CD4-positive, alpha-beta T cell (primary cell): ENCODE data around the gene SERPINE1. TPM values are rescaled to one million over a fixed set of nuclear protein-coding genes. Genes with fewer than 3 reads are reported as not detected.

Experiments
- ATAC-seq: fragments of 200-7000 bp; cut with Tn5 transposase; one replicate; pipeline ENCODE4 v1.10.0; 2022; ENCODE audit warnings: mild to moderate bottlenecking; ENCODE audit not compliant: poor library complexity
- CTCF ChIA-PET: fragments of 350-600 bp; sonication (Branson Sonifier 250); formaldehyde crosslinking; loops from one replicate; lab custom pipeline; 2021; ENCODE audit warnings: antibody characterized with exemption, inconsistent platforms; lab: Charles Lee
- POLR2A ChIA-PET: fragments of 350-600 bp; sonication (Branson Sonifier 250); formaldehyde crosslinking; loops from one replicate; lab custom pipeline; 2021; ENCODE audit warnings: antibody characterized with exemption, inconsistent platforms; lab: Charles Lee
- DNase-seq, 14 experiments: peaks; one replicate each; pipeline ENCODE4 v3.0.0-alpha.2; 2013 to 2020; ENCODE audit warnings: mixed read lengths in 2 of 14
- H3K27ac ChIP-seq, 2 donors: one replicate each; pipeline versions ENCODE4 v1.5.1 to v1.7.0; 2013; ENCODE audit warnings: low read length in 2 of 2, low read depth in 1 of 2, mild to moderate bottlenecking in 1 of 2
- H3K27me3 ChIP-seq, 2 experiments: 1 replicate in 1 of 2; 2 replicates in 1 of 2; pipeline versions ENCODE4 v1.6.1 to v1.7.0; 2013; ENCODE audit warnings: low read length in 2 of 2, control low read depth in 1 of 2, mild to moderate bottlenecking in 1 of 2, moderate library complexity in 1 of 2; ENCODE audit not compliant: insufficient read depth in 2 of 2, control insufficient read depth in 1 of 2
- H3K36me3 ChIP-seq: one replicate; pipeline ENCODE4 v1.6.1; 2013; ENCODE audit warnings: low read length, control low read depth; ENCODE audit not compliant: insufficient read depth
- H3K4me1 ChIP-seq: one replicate; pipeline ENCODE4 v1.6.1; 2013; ENCODE audit warnings: low read length, control low read depth; ENCODE audit not compliant: insufficient read depth
- H3K4me3 ChIP-seq: one replicate; pipeline ENCODE4 v1.5.1; 2013; ENCODE audit warnings: mild to moderate bottlenecking, low read length, moderate library complexity
- H3K9me3 ChIP-seq, 2 experiments: 1 replicate in 1 of 2; 2 replicates in 1 of 2; pipeline versions ENCODE4 v1.6.1 to v1.7.0; 2013; ENCODE audit warnings: low read length in 2 of 2, mild to moderate bottlenecking in 2 of 2, control low read depth in 1 of 2, moderate library complexity in 1 of 2; ENCODE audit not compliant: control insufficient read depth in 1 of 2, insufficient read depth in 1 of 2
- H3K27ac Mint-ChIP-seq: one replicate; pipeline ENCODE4 v1.8.0; 2020; ENCODE audit warnings: mixed read lengths
- H3K27me3 Mint-ChIP-seq: one replicate; pipeline ENCODE4 v1.8.0; 2021; ENCODE audit warnings: mixed read lengths
- H3K36me3 Mint-ChIP-seq: one replicate; pipeline ENCODE4 v1.8.0; 2021; ENCODE audit warnings: low read depth, mixed read lengths
- H3K4me1 Mint-ChIP-seq: one replicate; pipeline ENCODE4 v1.8.0; 2021; ENCODE audit warnings: low read depth, mixed read lengths
- H3K4me3 Mint-ChIP-seq: one replicate; pipeline ENCODE4 v1.8.0; 2020; ENCODE audit warnings: mild to moderate bottlenecking, mixed read lengths
- H3K9me3 Mint-ChIP-seq: one replicate; pipeline ENCODE4 v1.8.0; 2020; ENCODE audit warnings: mixed read lengths
- intact Hi-C, 2 experiments: fragments of 100-400 bp; cut with DNase I in 1 of 2; cut with micrococcal nuclease in 1 of 2; formaldehyde crosslinking; loops; one replicate each; pipeline versions ENCODE4 v1.15.1 to v1.9.0; 2023 to 2025; cut with DNase I, micrococcal nuclease
- total RNA-seq, 174 experiments: library from RNA in 2 of 174; stranded (reverse) in 2 of 174; gene quantifications; one replicate each; pipeline ENCODE4 v1.2.3 and lab custom pipeline; 2021 to 2026
- TF ChIP-seq, protein P1 (sequence below): fragments of 200-600 bp; IDR thresholded peaks from one replicate; pipeline ENCODE4 v1.8.0; 2022; ENCODE audit warnings: antibody characterized with exemption, mild to moderate bottlenecking

Gene SERPINE1
- total RNA-seq, 2 experiments from 2014 or later = 0.11 TPM; not detected in 1

DNA sequence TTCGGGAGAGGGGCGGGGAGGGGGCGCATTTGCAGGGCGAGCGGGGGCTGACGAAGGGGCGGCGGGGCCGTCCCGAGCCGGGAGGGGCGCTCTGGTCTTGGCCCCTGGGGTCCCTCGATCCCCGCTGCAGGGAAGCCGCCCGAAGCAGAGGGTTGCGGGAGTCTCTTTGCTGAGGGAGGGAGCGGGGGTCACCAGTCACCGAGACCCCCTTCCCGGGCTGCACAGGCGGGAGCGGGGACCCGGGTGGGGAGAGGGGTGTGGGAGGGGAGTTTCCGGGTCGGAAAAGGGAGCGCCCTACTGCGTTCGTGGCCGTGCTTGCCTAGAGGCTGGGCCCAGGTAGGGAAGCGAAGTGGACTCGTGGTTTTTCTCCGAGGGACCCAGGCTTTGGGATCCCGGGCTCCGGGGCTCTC is 27.8 kb downstream of the SERPINE1 start:
- POLR2A ChIA-PET = interaction anchor here (1.0 to 1.2 kb wide), 2 partner anchors 10 to 11 kb away, joined by 4 to 6 read pairs; partner anchors contain the start of gene VGF
- Mint-ChIP-seq H3K9me3 (no peaks in the 10 kb centered on the region), H3K4me3 (peak overlapping the region; percentile 82), H3K36me3 (peaks cover 33% of the 10 kb centered on the region), H3K4me1 (peaks cover 15% of the 10 kb centered on the region), H3K27me3 (peaks cover 9% of the 10 kb centered on the region), H3K27ac (no peak overlapping the region)
- peak in 1 of 14 experiments; percentile 42 for DNase-seq
- Histone ChIP-seq H3K36me3 (peaks cover 18% of the 10 kb centered on the region), H3K4me1 (peaks cover 19% of the 10 kb centered on the region), H3K9me3 (no peaks in the 10 kb centered on the region), H3K27ac (no peak overlapping the region), H3K27me3 (no peaks in the 10 kb centered on the region), H3K4me3 (peak overlapping the region; percentile 69)
- ATAC-seq = peak; percentile 14
- CTCF ChIA-PET = interaction anchor here (1.4 kb wide), 1 partner anchor 89 kb away, joined by 3 read pairs; no protein-coding TSS in a partner anchor
- intact Hi-C loops = loop anchor here in 1 of 2 experiments (2.0 kb wide), 1 partner anchor 62 kb away; the partner anchor contains the start of gene PLOD3
- TF ChIP-seq, protein P1, sequence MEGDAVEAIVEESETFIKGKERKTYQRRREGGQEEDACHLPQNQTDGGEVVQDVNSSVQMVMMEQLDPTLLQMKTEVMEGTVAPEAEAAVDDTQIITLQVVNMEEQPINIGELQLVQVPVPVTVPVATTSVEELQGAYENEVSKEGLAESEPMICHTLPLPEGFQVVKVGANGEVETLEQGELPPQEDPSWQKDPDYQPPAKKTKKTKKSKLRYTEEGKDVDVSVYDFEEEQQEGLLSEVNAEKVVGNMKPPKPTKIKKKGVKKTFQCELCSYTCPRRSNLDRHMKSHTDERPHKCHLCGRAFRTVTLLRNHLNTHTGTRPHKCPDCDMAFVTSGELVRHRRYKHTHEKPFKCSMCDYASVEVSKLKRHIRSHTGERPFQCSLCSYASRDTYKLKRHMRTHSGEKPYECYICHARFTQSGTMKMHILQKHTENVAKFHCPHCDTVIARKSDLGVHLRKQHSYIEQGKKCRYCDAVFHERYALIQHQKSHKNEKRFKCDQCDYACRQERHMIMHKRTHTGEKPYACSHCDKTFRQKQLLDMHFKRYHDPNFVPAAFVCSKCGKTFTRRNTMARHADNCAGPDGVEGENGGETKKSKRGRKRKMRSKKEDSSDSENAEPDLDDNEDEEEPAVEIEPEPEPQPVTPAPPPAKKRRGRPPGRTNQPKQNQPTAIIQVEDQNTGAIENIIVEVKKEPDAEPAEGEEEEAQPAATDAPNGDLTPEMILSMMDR = no peak

DNA sequence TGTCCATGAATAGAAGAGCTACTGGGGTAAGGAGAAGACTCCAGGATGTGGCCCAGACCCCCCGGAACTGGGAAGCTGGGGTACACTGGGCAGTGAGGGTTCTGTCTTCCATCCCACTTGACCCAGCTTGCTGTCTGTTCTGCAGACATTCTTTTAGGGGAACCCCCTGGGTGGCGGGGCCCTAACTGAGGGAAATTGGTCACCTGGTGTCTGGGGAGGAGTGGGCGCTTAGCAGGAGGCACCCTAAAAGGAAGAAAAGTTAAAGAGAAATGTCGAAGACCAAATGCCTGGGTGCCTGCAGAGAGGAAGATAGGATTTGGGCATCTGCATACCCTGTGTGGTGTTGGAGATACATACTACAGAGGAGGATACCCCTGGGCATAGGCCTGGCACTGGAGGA is 28.4 kb downstream of the SERPINE1 start:
- Mint-ChIP-seq H3K36me3 (peaks cover 39% of the 10 kb centered on the region), H3K27ac (no peak overlapping the region), H3K4me1 (peaks cover 15% of the 10 kb centered on the region), H3K4me3 (peak overlapping the region; percentile 82), H3K9me3 (no peaks in the 10 kb centered on the region), H3K27me3 (peaks cover 5% of the 10 kb centered on the region)
- Histone ChIP-seq H3K4me3 (peak overlapping the region; percentile 69), H3K36me3 (peaks cover 24% of the 10 kb centered on the region), H3K27ac (no peak overlapping the region), H3K27me3 (no peaks in the 10 kb centered on the region), H3K9me3 (no peaks in the 10 kb centered on the region), H3K4me1 (peaks cover 19% of the 10 kb centered on the region)
- DNase-seq = no peak
- TF ChIP-seq, protein P1 = no peak
- intact Hi-C loops = loop anchor here in 1 of 2 experiments (2.0 kb wide), 1 partner anchor 61 kb away; the partner anchor contains the start of gene PLOD3
- POLR2A ChIA-PET = interaction anchor here (1.2 kb wide), 1 partner anchor 10 kb away, joined by 6 read pairs; the partner anchor contains the start of gene VGF
- CTCF ChIA-PET = interaction anchor here (1.9 kb wide), 1 partner anchor 11 kb away, joined by 17 read pairs; no protein-coding TSS in a partner anchor
- no peak for ATAC-seq

DNA sequence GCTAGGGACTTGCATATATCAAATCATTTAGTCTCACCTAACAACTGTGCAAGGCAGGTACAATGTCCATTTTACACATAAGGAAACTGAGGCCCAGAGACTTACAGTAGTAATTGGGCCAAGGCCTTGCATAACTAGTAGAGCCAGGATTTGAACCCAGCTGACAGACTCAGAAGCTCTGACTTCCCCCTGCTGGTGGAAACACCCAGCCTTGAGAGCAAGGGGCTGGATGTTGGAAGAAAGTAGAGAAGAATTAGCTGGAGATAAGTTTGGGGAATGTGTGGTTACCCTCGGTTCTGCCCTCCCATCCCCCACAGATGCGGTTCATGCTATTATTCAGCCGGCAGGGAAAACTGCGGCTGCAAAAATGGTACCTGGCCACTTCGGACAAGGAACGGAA is 29.4 kb downstream of the SERPINE1 start:
- Histone ChIP-seq H3K27ac (no peak overlapping the region), H3K9me3 (no peaks in the 10 kb centered on the region), H3K4me1 (peaks cover 19% of the 10 kb centered on the region), H3K36me3 (peaks cover 24% of the 10 kb centered on the region), H3K27me3 (peaks cover 0 to 2% of the 10 kb centered on the region in 2 experiments), H3K4me3 (no peak overlapping the region)
- H3K27ac Mint-ChIP-seq = no peak overlapping the region
- ChIA-PET POLR2A (no interaction called here), CTCF (interaction anchor here (1.7 to 1.9 kb wide), 3 partner anchors 9 to 36 kb away, joined by 3 to 17 read pairs (median 6); no protein-coding TSS in a partner anchor)
- intact Hi-C loops = no loop called here
- no peak for ATAC-seq
- H3K4me1 Mint-ChIP-seq = peaks cover 15% of the 10 kb centered on the region
- peaks cover 45% of the 10 kb centered on the region for H3K36me3 Mint-ChIP-seq
- DNase-seq = no peak
- peaks cover 12% of the 10 kb centered on the region for H3K27me3 Mint-ChIP-seq
- no peaks in the 10 kb centered on the region for H3K9me3 Mint-ChIP-seq
- H3K4me3 Mint-ChIP-seq = peak overlapping the region; percentile 68
- TF ChIP-seq, protein P1 = no peak
